ENCODE results near the gene APOL3.
"Not testable (repeated sequence)": the region's sequence is repeated elsewhere in the genome, so short reads cannot be mapped to it uniquely, and the experiment has no call there.

Gene APOL3

DNA sequence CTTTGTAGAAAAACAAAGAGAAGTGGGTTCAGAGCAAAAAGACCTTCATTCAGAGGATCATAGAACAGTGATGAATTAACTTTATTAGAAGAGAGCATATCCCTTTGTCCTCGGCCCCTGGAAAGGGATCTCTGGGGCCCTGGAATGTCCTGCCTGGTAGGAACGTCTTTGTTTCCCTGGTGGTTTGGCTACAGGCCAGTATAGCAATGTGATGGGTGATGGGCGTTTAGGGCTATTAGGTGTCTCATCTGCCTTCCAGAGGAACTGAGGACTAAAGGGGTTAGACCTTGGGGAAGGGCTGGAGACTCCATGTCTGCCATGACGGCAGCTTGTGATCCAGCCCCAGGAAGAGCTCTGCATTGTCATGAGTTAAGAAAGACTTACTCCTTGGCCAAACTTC lies 32.0 kb upstream of the APOL3 start:
- DNase-seq: no peak

DNA sequence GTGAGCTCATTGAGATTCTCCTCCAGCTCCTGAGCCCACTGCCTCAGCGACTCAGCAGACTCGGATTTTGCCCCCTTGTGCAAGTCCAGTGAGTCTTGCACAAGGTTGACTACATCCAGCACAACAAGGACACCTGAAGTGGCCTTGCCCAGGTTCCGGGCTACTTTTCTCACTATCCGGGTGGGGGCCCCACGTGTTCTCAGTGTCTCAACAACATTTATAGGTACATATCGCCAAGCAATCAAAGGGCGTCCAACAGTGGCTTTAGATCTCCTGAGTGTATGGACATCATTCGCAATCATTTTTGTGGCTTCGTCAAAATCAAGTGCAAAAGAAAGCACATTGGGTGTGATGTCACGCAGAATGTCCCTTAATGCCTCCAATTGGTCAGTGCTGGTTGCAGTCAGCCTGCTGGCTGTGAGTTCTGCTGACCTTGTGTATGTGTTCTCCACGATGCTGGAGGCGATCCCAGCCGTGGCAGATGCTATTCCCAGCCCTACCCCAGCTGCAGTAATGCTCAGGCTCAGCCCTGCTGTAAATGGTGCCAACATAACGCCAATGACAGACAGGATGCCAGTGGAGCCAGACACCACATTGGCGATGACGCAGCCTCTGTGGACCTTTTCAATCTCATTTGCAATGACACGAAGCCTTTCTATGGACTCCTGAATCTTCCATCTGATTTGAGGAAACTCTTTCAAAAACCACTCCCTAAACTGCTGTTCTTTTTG lies 30.7 kb upstream of the APOL3 start:
- DNase-seq: no peak

DNA sequence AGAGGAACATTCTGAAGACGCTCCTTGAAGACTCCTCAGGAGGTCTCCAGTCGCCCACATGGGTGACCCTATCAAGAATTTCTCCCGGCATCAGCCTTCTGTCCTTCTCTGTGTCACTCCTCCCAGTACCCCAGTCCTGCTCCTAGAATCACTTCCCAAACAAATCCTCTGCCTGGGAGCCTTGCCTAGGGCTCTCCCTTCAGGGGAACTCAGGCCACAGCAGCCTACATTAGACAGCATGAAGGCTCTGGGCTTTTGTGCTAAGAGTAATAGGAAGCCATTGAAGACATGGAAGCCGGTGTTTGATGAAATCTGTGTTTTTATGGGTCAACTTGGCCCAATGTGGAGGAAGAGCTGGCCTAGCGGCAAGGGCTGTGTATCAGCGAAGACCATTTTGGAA lies 27.3 kb upstream of the APOL3 start:
- DNase-seq: not testable (repeated sequence)

DNA sequence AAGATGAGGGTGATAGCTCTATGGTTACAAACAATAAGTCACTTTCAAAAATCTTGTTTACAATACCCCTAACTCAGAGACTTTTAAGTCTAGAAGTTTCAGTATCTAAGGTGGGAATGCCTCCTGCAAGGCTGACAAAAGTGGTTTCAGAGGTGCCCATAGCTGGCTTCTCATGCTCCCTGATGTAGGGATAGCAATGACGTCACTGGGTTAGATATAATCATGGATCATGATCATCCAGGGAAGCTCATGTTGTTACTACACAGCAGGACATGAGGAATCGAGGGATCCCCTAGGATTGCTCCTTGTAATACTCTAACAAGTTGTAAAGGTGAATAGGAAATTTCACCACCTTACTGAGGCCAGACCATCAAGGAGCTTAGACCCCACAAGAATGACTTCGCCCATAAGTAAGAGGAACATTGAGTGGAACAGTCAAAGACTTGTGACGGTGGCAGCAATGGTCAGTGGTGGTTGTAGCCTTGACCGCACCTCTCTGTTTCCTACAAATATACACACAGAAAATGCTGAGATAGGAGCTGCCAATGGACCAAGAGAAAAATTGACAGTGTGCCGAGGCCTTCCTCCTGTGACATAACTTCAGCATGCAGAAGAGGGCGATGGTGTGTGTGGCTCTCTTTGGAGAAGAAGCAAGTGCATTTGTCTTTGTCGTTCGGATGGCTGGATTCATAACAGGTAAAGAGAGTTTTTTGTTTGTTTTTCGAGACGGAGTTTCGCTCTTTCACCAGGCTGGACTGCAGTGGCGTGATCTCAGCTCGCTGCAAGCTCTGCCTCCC lies 25.5 kb upstream of the APOL3 start:
- DNase-seq: no peak

- DNase-seq: no peak
Observed at GRCh38 chr22:36184433-36185025, 24.0 kb upstream of the APOL3 start.

- DNase-seq: no peak
Observed at GRCh38 chr22:36183446-36183845, 22.9 kb upstream of the APOL3 start.

- no peak for DNase-seq
Observed at GRCh38 chr22:36182857-36183256, 22.3 kb upstream of the APOL3 start.

DNA sequence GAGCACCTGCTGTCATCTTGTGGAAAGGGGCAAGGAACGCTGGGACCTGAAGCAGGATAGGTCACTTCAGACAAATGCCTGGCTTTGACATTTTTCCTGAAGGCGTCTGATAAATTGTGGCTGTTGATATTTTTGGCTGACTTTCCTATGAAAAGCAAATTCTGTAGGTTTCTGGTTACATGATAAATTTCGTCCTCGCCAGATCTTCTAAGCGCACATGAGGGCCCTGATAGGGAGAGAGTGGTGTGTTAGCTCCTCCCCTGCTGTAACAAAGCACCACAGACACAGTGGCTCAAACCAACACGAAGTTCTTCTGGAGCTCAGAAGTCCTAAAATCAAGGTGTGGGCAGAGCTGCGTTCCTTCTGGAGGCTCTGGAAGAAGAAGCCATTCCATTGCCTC lies 21.5 kb upstream of the APOL3 start:
- no peak for DNase-seq

DNA sequence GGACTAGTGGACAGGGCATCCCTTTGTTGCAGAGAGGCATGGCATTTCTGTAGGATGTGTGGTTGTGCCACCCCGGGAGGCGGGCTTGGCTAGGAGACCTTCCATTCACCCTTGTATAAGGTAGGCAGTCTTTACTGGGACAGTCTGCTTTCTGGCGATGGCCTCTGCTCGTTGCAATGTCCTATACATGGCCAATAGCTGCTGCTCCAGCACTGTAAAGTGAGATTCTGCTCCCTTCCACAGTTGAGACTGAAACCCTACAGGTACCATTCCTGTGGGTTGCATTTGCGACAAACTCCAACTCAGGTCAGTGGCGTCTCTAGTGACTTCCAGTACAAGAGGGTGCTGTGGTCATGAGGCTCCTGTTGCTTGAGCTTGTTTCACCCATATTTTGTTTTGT lies 20.4 kb upstream of the APOL3 start:
- no peak for DNase-seq

- peak; percentile 23 for DNase-seq
Observed at GRCh38 chr22:36180038-36180880, 19.7 kb upstream of the APOL3 start.

- DNase-seq: no peak
Observed at GRCh38 chr22:36177160-36177559, 16.6 kb upstream of the APOL3 start.

DNA sequence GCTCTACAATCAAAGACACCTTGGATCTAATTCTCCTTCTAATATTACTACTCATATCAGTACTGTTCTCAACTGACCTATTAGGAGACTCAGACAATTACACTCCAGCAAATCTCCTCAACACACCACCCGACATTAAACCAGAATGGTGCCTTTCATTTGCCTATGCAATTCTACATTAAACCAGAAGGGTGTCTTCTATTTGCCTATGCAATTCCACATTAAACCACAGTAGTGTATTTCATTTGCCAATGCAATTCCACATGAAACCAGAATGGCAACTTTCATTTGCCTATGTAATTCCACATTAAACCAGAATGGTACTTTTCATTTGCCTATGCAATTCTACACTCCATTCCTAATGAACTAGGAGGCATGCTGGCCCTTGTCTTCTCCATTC lies 15.3 kb upstream of the APOL3 start:
- peak; percentile 86 for DNase-seq

DNA sequence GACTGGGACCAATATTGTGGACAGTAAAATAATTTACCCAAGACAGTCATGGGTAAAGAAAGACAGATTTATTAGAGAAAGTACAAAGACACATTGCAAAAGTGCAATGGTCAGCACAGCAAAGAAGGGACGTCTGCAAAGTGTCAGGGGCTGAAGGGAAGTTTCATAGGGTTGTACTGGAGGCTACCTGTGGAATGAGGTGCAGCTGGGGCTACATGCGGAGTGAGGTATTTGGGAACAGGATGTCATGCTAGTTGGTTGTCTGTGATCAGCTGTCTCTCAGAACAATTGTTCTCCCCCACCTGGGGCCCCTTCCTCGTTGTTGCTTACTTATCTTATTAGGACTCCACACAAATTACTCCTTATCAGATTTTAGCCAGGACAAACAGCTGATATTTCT lies 11.4 kb upstream of the APOL3 start:
- DNase-seq: no peak

GRCh38 chr22:36166518-36167220 lies 6.1 kb upstream of the APOL3 start:
- DNase-seq: no peak

DNA sequence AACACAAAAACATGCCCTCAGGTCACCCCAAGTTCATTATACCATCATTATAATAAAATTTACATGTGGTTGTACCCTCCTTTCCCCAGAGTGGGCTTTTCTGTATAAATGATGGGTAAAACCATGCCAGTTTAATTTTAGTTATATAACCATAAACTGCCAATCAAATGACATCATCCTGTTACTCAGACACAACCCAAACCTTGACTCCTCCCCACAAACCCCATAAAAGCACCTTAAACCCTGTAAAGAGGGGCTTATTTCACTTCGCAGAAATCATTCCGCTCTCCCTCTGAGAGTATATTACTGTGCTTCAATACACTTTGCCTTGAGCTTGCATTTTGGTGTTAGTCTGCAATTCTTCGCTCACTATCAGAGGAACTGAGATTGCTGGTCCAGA lies 5.5 kb upstream of the APOL3 start:
- no peak for DNase-seq

GRCh38 chr22:36165141-36165540 lies 4.6 kb upstream of the APOL3 start:
- no peak for DNase-seq

- no peak for DNase-seq
Observed at GRCh38 chr22:36164621-36165020, 4.1 kb upstream of the APOL3 start.

DNA sequence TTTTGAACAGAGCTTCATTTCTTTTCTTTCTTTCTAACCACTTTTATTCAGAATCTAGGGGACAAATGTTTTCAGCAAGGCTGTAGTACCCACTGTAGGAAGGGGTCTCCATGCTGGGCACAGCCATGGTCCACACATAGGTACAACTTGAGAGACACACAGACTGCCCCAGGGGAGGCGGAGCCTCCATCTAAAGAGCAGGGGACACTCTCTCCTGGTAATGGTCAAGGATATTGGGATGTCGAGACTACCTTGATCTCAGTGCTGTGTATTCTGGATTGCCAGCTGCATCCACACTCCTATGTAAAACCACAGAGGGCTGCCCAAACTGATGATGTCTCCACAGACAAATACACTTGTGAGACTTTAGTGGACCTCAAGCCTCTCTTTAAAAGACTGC lies 2.9 kb upstream of the APOL3 start:
- DNase-seq: no peak

GRCh38 chr22:36162127-36163034 lies 1.8 kb upstream of the APOL3 start:
- no peak for DNase-seq

DNA sequence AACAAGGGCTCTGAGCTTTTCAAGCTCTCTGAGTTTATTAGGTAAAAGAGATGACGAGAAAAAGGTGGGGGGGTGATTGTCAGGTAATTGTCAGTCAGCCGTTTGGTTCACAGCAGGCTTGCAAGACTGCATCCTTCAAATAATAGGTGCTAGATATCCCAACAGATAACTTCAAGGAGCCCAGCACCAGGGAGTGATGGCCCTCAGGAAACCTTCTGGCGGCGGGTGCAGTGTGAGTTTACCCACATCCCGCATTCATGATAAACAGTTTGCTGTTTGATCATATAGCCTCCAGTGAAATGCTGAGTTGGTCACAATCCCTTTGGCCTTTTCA lies 1.2 kb upstream of the APOL3 start:
- DNase-seq: not testable (repeated sequence)
